Prostate gland (tissue), 2 donors: ENCODE measurements around the gene NTS.

Experiments
- CTCF ChIP-seq, 4 experiments: fragments of 200-600 bp in 2 of 4; fragments of 450-650 bp in 2 of 4; sonication (generic) in 2 of 4; IDR thresholded peaks; 1 replicate in 3 of 4; 2 replicates in 1 of 4; pipeline ENCODE4 v1.5.1; 2016 to 2019; ENCODE audit warnings: antibody characterized with exemption in 4 of 4, mild to moderate bottlenecking in 2 of 4, moderate library complexity in 2 of 4
- POLR2A ChIP-seq: fragments of 450-650 bp; IDR thresholded peaks from one replicate; pipeline ENCODE4 v1.6.1; 2016; ENCODE audit warnings: antibody characterized with exemption, mild to moderate bottlenecking
- POLR2AphosphoS5 ChIP-seq: sonication (generic); formaldehyde crosslinking; IDR thresholded peaks from one replicate; pipeline ENCODE4 v1.6.1; 2017; ENCODE audit warnings: antibody characterized with exemption

- no peak for TF ChIP-seq CTCF (IDR thresholded peaks at IDR 0.05)
- TF ChIP-seq POLR2A: no peak
- TF ChIP-seq POLR2AphosphoS5: no peak
These were observed 48.3 kb upstream of the NTS start for GRCh38 chr12:85825746-85826145.
